ENCODE results near the gene KRT14. TPM values are rescaled to one million over a fixed set of nuclear protein-coding genes. Genes with fewer than 3 reads are reported as not detected.
"Not testable (repeated sequence)": the region's sequence is repeated elsewhere in the genome, so short reads cannot be mapped to it uniquely, and the experiment has no call there.

The KRT14 gene
- total RNA-seq, 1 donor from 2014 or later: not detected

DNA sequence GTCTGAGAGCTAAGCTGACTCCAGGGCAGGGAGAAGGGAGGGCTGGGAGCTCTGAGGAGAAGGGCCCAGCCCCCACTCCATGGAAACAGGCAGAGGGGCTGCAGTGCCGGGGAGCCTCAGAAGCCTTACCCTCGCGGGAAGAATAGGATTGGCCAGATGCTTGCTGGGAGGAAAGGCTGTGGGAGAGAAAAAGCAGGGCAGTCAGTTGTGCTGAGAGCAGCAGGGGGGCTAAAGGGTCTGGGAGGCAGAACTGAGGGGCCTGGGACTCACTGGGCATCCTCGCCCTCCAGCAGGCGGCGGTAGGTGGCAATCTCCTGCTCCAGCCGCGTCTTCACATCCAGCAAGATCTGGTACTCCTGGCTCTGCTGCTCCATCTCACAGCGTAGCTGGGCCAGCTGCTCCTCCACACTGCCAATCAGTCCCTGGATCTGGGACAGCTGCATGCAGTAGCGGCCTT is 23.4 kb upstream of the KRT14 start:
- intact Hi-C loops (cut with micrococcal nuclease): not testable (repeated sequence)

DNA sequence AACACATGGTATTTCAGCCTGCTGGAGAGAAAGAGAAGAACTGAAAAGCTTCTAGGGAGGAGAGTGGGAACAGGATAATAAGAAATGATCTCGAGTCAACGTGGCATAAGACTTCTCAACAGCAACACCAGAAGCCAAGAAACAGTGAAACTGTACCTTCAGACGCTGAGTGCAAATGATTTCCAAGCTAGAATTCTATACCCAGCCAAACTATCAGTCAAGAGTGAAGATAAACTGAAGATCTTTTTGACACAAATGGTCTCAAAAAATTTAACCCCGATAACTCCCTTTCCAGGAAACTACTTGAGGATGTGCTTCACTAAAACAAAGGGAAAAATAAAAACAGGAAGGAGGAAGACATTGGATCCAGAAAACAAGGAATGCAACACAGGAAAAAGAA is 20.2 kb upstream of the KRT14 start:
- intact Hi-C loops (cut with micrococcal nuclease): not testable (repeated sequence)

DNA sequence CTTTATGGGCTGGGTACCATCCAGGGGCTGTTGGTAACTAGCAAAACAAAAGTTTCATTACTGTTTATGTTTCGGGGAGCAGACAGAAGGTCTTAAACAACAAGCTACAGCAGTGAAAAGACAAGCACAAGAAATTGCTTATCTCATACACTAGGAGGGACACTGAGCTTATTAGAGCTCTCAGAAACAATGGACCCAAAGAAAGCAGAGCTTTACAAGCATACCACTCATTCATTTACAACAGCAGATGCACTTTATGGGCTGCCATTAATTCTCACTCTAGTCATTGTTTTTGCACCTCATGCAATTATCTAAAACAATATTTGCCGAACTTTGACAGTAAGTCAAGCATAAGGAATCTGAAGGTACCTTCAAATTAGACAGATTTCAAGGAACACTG is 15.8 kb upstream of the KRT14 start:
- intact Hi-C loops (cut with micrococcal nuclease): no loop called here

DNA sequence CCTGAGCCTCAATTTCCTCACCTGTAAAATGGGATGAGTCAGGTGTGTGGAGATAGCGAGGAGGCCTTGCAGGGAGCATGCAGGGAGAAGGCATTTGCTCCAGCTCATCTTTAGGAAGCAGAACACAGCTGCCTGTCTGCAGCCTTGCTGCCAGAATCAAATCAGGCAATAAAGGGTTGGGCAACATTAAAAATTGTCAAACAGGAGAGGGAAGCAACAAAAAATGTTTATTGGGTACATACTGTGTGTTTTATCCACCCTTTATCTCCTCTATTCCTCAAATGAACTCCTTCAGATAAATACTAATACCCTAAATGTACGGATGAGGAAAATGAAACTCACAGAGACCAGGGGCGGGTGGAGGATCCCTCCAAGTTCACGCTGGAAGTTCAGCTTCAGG is 13.6 kb upstream of the KRT14 start:
- intact Hi-C loops (cut with micrococcal nuclease): no loop called here

DNA sequence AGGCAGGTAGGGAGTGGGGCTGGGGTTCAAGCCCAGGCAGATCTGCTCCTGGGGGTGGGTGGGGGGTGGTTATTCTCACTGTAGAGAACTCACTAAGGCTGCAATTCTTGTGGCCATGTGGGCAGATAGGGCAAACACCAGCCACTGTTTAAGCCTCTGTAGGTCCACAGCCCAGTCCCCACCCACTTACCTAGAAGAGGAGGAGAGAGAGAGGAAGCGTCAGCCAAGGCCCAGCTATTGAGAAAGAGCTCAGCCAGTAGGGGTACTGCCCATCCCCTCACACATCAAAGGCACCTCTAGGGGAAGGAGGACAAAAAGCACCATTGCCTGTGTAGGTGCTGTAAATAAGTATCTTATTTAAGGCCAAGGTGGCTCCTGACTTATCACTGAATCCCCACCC is 13.0 kb upstream of the KRT14 start:
- intact Hi-C loops (cut with micrococcal nuclease): no loop called here

DNA sequence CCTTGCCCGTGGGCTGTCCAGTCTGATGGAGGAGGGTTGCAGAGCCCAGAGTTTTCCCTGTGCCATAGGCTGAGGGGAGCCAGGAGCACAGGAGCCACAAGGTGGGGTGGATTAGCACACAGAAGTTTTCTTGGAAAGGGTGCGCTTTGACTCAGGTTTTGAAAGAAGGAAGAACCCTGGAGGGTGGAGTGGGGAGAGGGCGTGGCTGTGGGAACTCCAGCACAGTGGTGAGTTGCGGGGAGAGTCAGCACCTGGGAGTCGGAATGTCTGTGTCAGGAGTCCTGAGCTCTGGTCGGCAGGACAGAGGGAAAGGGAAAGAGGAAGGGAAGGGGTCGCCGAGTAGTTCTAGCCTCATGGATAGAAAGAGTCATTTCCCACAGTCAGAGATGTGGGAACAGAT is 8.9 kb upstream of the KRT14 start:
- intact Hi-C loops (cut with micrococcal nuclease): no loop called here

DNA sequence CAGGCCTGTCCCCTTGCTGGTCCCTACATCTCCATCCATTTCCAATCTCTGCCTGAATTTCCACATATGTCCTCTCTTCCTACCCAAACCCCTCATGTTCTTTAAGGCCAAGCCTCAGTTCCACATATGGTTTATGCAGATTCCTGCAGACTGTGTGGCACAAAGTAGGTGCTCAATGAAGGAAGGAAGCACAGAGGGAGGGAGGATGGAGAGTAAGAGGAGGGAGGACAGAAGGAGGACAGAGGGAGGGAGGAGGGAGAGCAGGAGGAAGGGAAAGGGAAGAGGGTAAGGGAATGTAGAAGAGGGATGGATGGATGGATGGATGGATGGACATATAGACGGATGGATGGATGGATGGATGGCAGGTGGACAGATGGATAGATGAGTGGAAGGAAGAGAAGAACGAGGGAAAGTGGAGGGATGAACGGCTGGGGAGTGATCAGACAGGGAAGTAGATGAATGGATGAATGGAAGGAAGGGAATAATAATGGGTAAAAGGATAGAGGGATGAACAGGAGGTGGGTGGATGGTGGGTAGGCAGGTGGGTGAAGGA is 7.7 kb upstream of the KRT14 start:
- intact Hi-C loops (cut with micrococcal nuclease): no loop called here

DNA sequence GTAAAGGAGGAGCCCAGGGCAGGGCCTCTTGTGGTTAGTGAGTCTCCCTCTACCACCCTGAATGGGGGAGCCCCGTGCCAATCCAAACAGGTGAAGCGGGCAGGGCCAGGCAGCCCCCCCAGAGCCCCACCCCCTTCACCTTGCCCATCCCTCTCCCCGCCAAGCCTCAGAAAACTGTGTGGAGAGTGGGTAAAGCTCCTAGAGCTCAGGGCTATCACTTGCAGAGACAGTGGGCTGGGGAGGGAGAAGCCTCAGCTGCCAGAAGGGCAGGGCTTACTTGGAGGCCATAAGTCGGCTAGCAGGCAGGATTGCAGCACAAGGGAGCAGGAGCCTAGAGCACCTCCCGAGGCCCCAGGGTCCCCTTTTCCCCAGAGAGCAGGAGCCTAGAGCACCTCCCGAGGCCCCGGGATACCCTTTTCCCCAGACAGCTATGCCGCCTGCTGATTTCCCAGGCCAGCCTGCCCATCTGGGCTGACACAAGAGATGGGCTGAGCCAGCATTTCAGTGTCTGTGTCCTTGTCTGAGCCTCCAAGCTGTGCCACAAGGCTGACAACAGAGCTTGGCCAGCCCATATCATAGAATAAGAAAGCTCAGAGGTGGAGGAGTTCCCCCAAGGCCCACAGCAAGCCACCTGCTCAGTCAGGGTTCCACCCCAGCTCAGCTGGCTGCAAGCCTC is 6.7 kb upstream of the KRT14 start:
- intact Hi-C loops (cut with micrococcal nuclease): no loop called here

DNA sequence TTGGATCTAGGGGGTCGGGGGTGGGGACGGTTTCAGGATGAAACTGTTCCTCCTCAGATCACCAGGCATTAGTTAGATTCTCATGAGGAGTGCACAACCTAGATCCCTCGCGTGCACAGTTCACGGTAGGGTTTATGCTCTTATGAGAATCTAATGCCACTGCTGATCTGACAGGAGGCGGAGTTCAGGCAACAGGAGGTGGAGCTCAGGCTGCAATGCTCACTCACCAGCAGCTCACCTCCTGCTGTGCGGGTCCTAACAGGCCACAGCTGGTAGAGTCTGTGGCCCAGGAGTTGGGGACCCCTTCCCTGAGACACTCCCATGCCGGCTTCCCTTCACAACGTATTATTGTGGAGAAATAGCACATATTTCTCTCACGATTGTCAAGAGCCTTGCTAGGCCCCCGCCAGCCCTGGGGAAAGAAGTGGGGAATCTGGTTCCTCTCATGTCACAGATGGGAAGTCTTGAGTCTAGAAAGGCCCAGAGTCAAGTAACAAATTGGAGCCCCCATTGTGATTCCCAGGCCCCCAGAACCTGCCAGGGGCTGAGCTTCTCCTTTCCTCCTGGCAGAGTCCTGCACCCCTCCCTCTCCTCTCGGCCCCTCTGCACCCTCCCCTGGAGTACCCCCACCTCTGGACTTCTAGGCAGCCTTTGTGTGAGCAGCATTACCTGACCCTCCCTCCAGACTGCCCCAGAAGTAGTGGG is 6.1 kb upstream of the KRT14 start:
- intact Hi-C loops (cut with micrococcal nuclease): no loop called here

DNA sequence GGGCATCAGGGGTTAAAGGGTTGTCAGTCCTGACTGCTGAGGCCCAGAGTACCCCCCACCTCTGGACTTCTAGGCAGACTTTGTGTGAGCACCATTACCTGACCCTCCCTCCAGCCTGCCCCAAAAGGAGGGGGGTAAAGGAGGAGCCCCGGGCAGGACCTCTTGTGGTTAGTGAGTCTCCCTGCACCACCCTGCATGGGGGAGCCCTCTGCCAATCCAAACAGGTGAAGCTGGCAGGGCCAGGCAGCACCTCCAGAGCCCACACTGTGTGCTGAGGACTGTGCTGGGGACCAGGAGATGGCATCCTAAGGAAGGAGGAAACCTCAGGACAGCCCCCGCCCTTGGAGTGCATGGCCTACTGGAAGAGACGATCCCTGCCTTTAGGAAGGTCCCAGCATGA is 2.6 kb upstream of the KRT14 start:
- intact Hi-C loops (cut with micrococcal nuclease): no loop called here

DNA sequence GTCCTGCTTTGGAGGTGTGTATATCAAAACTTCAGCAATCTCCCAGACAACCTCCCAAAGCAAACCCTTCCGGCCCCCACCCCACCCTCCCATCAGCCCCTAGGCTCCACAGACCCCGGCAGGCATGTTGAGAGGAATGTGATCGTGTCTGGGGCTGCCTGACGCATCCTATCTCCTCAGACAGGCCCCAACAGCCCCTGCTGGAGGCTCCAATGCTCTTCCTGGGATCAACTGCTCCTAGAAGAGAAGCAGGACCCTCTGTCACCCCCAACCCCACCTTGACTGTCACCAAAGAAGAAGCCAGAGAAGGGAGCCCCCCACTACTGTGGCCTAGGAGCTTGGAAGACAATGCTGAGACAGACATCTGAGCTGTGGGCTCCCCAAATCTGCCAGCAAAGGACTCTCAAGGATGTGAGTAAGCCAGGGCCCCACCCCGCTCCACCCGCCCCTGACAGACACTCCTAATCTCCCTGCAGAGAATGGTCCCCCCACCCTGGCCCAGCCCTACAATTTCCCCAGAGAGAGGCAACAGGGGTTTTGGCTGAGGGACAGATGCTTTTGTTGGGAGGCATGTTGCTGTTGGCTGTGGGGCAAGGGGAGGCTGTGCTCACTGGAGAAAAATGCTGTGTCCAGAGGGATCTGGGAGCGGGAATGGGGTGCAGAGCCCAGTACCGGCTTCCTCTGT is 1.6 kb upstream of the KRT14 start:
- intact Hi-C loops (cut with micrococcal nuclease): no loop called here

DNA sequence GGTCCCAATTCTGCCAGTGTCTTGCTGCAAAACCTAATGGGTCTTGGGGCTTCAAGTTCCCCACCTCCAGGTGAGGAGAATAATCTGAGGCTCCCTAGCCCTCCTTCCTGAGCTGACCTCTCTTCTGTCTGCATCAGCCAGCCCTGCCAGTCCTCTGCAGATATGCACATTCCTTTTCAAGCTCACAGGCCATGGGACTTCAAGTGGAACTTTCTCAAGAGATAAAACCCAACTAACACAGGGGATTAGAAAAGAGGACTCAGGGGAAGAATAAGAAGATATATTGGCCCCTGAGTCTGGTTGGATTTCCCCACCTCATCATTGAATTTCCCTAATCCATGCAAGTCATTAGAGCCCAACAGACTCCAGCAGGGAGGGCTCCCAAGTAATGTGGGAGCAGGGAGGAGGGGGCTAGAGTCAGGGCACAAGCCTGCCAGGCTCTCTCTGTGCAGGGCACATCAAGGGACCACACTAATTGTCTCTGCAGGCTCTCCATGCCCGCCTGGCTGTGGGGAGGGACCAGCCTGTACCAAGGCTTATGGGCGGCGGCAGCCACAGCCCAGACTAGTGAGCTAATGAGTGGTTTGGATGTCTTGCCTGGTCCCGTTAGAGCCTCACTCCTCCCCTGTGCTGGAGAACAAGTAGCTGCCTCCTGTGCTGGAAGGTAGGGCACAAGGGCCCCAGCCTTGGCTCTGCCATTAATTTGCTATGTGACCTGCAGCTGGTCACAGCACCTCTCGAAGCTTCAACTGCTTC is 1.2 kb downstream of the KRT14 start:
- intact Hi-C loops (cut with micrococcal nuclease): no loop called here

DNA sequence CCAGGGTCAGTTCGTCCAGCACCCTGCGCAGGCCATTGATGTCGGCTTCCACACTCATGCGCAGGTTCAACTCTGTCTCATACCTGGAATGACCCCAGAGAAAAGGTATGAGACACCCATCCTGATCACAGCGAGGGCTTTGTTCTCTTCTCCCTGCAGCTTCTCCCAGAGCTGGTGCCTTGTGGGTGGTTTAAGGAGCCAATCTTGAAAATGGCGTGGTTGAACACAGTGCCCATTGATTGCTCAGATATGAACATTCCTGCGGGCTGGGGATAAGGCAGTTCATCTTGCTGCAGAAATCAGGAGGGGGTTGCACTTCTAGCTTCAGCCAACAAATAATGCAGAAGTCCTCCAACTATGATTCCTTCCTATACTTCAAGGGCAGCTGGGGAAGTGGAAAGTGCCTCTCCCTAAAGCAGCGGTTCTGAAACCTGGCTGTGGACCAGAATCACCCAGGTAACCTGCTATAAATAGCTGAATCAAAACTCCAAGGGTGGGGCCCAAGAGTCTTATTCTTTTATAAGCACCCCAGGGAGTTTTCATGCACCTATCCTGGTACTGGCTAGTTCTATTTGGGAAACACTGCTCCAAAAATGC is 2.3 kb downstream of the KRT14 start:
- intact Hi-C loops (cut with micrococcal nuclease): not testable (repeated sequence)

DNA sequence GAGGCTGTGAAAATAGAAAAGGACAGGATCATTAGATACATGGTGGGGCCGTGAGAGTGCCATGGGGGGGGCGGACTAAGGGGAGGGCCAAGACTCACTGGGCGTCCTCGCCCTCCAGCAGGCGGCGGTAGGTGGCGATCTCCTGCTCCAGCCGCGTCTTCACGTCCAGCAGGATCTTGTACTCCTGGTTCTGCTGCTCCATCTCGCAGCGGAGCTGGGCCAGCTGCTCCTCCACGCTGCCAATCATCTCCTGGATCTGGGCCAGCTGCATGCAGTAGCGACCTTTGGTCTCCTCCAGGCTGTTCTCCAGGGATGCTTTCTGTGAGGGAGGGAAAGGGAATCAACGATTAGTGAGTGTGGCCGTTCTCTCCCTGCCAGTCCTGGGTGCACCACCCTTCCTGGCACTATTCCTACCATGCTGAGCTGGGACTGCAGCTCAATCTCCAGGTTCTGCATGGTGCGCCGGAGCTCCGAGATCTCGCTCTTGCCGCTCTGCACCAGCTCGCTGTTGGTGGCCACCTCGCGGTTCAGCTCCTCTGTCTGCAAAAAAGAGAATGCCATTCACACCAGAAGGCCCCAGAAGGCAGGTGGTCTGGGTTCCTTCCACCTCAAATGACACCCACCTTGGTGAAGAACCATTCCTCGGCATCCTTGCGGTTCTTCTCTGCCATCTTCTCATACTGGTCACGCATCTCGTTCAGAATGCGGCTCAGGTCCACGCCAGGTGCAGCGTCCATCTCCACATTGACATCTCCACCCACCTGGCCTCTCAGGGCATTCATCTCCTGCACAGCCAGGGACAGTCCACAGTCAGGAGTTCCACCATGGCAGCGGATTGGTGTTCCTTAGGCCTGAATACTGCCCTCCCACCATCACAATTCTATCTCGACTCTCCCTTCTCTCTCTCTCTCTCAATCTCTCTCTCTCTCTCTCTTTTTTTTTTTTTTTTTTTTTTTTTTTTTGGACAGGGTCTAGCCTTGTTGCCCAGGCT is 3.3 kb downstream of the KRT14 start:
- intact Hi-C loops (cut with micrococcal nuclease): no loop called here

DNA sequence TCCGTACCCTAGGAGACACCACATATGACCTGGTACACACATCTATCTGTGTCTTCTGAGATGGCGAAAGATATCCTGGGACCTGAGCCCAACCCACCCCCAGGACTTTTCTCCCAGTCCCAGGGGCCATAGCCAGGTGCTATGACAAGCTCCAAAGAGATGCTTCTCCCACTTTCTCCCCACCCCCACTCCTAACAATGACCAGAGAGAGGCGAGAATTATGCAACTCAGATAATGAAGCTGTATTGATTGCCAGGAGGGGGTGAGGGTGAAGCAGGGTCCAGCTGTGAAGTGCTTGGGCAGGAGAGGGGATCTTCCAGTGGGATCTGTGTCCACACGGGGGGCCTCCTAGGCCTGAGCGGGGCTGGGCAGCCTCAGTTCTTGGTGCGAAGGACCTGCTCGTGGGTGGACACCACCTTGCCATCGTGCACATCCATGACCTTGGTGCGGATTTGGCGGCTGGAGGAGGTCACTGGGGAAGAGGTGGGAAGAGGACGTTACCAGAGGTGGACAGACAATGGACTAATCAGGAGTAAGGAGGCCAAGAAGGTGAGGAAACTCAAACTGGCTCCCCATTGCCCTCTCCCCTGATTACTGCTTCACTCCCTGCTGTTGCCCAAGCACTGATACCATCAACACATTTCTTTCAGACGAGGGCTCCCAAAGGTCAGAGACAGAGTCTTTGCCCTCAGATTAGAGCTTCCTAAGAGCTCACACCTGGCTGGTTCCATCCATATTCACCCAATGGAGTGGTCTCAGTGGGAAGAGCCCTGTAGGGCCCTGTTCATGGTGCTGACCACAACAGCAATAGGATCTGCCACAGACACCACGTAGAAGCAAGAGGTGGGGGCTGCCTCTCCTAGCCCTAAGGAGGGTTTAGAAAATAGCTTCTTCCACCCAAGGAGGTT is 4.4 kb downstream of the KRT14 start:
- intact Hi-C loops (cut with micrococcal nuclease): not testable (repeated sequence)

DNA sequence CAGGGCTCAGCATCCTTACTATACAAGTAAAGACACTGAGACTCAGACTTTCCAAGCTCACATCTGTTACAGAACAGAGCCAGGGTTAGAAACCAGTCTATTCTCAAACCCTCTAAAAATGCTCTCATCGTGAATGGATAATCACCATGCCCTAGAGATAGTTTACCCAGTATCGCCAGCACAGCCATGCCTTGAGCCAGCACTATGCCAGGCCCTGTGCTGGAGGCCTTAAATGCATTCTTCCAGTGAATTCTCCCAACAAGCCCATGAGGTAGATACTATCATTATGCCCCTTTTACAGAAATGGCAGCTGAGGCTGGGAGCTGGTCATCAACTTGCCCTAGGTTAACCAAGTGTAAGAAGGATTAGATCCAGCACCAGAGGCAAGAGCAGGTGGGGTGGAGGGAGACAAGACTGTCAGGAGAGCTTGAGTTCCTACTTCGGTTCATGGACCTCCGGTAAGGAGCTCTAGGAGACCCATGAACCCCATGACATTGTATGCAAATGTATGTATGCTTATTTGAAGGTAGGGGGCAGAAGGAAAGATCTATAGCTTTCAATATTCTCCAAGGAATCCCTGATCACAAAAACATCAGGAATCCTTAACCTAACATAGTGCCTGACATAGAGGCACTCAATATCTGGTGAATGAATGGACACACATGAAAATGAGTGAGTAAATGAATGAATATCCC is 5.2 kb downstream of the KRT14 start:
- intact Hi-C loops (cut with micrococcal nuclease): no loop called here

DNA sequence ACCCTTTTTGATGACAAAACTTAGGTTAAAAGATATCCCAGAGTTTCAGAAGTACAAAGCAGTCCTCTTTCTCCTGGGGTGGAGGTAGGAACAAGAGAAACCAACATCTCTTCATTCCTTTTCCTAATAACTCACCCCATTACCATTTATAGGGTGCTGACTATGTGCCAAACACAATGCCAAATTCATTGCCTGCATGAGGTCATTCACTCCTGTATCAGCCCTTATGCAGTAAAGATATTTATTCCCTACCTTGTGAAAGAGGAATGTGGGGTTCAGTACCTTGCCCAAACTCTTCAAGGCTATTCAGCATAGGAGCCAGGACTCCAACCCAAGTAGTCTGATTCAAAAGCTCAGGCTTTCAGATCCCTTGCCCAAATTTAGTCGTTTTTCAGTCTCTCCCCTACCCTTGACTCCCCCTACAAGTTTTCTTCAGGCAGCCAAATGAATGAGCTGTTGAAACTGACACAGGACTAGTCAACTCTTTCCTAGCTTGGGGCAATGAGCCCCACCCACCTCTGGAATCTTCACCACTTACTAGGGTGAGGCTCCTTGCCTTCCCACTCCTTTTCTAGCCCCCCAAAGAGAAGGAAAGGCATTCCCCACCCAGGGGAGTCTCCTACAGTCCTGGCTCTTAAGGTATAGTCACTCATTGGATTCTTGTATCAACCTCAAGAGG is 5.9 kb downstream of the KRT14 start:
- intact Hi-C loops (cut with micrococcal nuclease): no loop called here

DNA sequence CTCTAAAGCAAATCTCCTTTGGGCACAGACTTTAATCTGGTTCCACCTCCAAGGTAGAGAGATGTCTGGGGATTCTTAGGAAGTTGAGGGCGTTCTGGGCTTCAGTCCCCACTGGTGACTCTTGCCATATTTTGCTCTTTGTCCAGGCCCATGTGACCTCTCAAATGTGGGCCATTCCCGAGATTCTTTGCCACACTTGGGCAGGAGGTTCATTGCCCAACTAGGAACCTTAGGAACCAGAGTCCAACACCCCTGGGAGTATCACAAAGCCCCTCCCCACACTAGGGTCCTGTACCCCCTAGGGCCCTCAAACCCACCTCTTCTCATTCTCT is 6.5 kb downstream of the KRT14 start:
- intact Hi-C loops (cut with micrococcal nuclease): no loop called here

All from T-helper 2 cell treated with Interferon-gamma antibody and Interleukin-4, amounts not matched to agents 100 ng/mL and 5 ng/mL, for 36 hours (primary cell).